Measurements from ENCODE around the gene TRPV3.
"Not testable (repeated sequence)": the region's sequence is repeated elsewhere in the genome, so short reads cannot be mapped to it uniquely, and the experiment has no call there.

The TRPV3 gene

DNA sequence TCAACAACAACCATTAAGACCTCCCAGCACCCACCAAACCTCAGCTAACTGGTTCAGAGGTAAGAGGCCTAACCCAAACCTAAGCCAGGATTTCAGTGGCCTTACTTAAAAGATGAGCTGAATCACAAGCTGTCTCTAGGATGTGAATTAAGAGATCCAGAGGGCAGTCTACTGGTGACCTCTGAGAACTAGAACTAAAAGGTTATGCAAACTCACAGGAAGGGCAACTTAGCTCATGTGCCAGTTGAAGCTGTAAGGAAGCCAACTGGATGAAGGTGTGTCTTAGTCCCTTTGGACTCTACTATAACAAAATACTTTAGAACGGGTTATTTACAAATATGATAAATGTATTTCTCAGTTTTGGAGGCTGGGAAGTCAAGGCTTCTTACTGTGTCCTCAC lies 91.3 kb downstream of the TRPV3 start:
- DNase-seq: not testable (repeated sequence)
